NCI-H1436 treated with DMSO at 0.1 percent for 48 hours (cell line): Measurements from ENCODE around the gene TAGLN3.

ENCODE experiments used
- DNase-seq: peaks from one replicate; lab custom pipeline; 2025; lab: John Stamatoyannopoulos, UW

Gene TAGLN3

DNA sequence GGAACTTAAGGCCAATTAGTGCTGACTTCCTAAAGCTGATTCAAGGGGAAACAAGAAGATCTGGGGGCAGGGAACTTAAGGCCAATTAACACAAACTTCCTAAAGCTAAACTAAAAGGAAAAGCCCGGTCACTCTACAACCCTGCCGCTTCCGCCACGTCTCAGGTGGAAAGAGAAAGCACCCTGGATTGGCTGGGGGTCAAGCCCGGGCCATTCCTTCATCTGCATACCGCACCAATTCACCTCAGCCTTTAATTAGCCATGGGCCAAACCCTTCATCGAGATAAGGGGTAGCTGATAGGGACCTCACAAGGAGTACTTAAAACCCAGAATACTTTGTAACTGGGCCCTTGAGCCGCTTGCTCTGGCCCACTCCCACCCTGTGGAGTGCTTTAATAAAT lies 50.2 kb downstream of the TAGLN3 start:
- DNase-seq = no peak

DNA sequence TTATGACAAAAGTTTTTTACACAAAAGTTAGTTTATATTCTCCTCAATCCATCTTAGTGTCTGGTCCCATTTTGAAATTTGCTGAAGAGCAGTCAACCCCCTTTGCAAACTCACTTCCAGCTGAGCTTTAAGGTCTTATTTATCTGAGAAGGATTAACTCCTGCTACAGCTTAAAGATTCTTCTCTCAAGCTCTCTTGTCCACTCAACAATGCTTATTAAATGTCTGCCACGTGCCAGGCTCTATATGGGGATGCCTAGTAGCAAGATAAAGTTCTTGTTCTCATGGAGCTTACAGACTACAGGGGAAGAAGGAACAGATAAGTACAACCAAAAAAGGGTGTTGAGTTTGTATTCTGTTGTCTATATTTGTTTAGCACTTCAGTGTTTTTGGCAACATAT lies 54.5 kb downstream of the TAGLN3 start:
- no peak for DNase-seq

DNA sequence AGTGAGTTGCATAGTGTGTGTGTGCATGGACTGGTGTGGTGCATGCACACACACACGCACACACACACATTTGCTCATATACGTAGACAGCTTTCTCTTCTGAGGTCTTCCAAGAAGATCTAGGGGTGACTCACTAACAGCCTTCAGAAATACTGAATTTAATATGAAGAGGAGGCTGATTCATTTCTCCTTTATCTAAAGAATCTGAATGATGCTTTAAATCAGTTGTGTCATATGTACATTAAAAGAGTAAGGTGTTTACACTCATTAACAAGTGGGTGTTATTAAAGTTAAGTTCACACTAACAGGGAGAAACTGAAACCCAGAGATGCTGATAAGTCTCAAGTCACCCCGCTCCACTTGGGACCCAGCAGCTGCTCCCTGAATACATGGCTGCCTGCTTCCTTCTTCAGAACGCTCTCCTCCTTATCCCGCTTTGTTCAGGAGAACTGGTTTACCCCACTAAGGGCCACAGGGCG lies 57.8 kb downstream of the TAGLN3 start:
- DNase-seq = no peak

DNA sequence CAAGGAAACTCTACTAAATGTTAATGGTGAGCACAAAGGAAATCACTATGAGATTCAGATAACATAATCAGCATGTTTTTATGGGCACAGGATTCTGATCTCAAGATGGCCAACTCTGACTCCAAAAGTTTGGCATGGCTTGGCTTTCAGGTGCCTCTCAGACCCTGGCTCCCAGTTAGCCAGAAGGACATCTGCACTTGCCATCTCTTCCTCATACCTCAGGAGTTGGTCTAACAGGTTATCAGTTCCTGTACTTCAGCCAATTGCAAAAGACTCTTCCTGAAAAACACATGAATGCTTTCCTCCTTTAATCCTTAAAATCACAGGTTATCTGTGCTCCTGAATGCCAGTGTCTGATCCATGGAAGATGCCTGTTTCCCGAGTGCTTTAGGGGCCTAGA lies 60.8 kb downstream of the TAGLN3 start:
- no peak for DNase-seq

DNA sequence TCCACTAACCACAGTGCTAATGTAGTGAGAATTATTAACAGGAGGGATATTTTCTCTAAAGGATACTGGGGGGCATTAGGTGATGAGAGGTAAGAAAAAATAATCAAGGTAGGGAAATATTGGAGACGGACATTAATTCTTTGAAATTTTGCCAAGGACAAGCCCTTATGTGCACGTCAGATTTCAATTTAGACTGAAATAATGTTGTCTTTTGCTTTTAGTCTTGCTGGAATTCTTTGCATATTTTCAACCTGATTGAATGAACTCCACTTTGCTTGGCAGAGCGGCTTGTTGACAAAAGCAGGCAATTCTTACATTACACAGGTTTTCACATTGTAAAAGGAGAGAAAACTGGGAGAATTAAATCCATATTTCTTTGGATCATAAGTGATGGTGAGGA lies 62.4 kb downstream of the TAGLN3 start:
- no peak for DNase-seq
